Neuronal stem cell (in vitro differentiated cells): ENCODE measurements around the gene ANKRD50.
A peak's percentile ranks its signal among the peaks of the same experiment; 100 is the strongest.

Source experiments
- DNase-seq: peaks from one replicate; pipeline ENCODE4 v3.0.0-alpha.2; 2013; ENCODE audit warnings: low spot score
- H2AFZ ChIP-seq: one replicate; pipeline ENCODE4 v1.6.1; 2013; ENCODE audit warnings: mild to moderate bottlenecking, low read length, inconsistent platforms
- H2AK5ac ChIP-seq: 2 replicates; pipeline ENCODE4 v1.6.1; 2013; ENCODE audit warnings: low read depth, mild to moderate bottlenecking, inconsistent platforms, low read length, moderate library complexity, mixed read lengths
- H2BK120ac ChIP-seq: 2 replicates; pipeline ENCODE4 v1.6.1; 2013; ENCODE audit warnings: low read depth, mild to moderate bottlenecking, inconsistent platforms, low read length, moderate library complexity, mixed read lengths
- H2BK12ac ChIP-seq: one replicate; pipeline ENCODE4 v1.6.1; 2013; ENCODE audit warnings: low read length, inconsistent platforms
- H2BK15ac ChIP-seq: 2 replicates; pipeline ENCODE4 v1.6.1; 2013; ENCODE audit warnings: mild to moderate bottlenecking, low read length, inconsistent platforms, mixed read lengths
- H2BK5ac ChIP-seq: one replicate; pipeline ENCODE4 v1.6.1; 2013; ENCODE audit warnings: inconsistent platforms, mild to moderate bottlenecking, low read length, moderate library complexity
- H3K14ac ChIP-seq: one replicate; pipeline ENCODE4 v1.6.1; 2013; ENCODE audit warnings: low read length, inconsistent platforms
- H3K18ac ChIP-seq: 2 replicates; pipeline ENCODE4 v1.6.1; 2013; ENCODE audit warnings: low read length, inconsistent platforms
- H3K23ac ChIP-seq: 2 replicates; pipeline ENCODE4 v1.6.1; 2013; ENCODE audit warnings: low read depth, mild to moderate bottlenecking, mixed read lengths, low read length, inconsistent platforms; ENCODE audit not compliant: poor library complexity
- H3K27ac ChIP-seq: replicated peaks from 3 replicates; pipeline ENCODE4 v1.5.1; 2013; ENCODE audit warnings: low read length, inconsistent platforms
- H3K27me3 ChIP-seq, 3 experiments: 2 replicates each; pipeline ENCODE4 v1.6.1; 2013; ENCODE audit warnings: low read length in 3 of 3, mild to moderate bottlenecking in 2 of 3, inconsistent platforms in 1 of 3, low read depth in 1 of 3, mixed read lengths in 1 of 3, moderate library complexity in 1 of 3; ENCODE audit not compliant: control insufficient read depth in 3 of 3, insufficient read depth in 3 of 3
- H3K36me3 ChIP-seq, 2 donors: replicated peaks in 1 of 2; 2 replicates each; pipeline ENCODE4 v1.6.1; 2013; ENCODE audit warnings: low read length in 2 of 2; ENCODE audit not compliant: control insufficient read depth in 2 of 2, insufficient read depth in 2 of 2
- H3K4ac ChIP-seq: 2 replicates; pipeline ENCODE4 v1.6.1; 2013; ENCODE audit warnings: inconsistent platforms, mild to moderate bottlenecking, low read length, moderate library complexity
- H3K4me1 ChIP-seq, 2 donors: 1 replicate in 1 of 2; 2 replicates in 1 of 2; pipeline ENCODE4 v1.6.1; 2013; ENCODE audit warnings: low read length in 2 of 2, low read depth in 1 of 2; ENCODE audit not compliant: control insufficient read depth in 2 of 2, insufficient read depth in 1 of 2
- H3K4me2 ChIP-seq: one replicate; pipeline ENCODE4 v1.6.1; 2013; ENCODE audit warnings: mild to moderate bottlenecking, low read length, inconsistent platforms; ENCODE audit not compliant: insufficient read depth, poor library complexity, severe bottlenecking
- H3K4me3 ChIP-seq, 2 donors: 2 replicates each; pipeline ENCODE4 v1.5.1; 2013; ENCODE audit warnings: low read length in 2 of 2, mild to moderate bottlenecking in 2 of 2, inconsistent platforms in 1 of 2, moderate library complexity in 1 of 2
- H3K79me1 ChIP-seq: one replicate; pipeline ENCODE4 v1.6.1; 2013; ENCODE audit warnings: low read depth, mild to moderate bottlenecking, inconsistent platforms, low read length, moderate library complexity
- H3K9ac ChIP-seq: one replicate; pipeline ENCODE4 v1.6.1; 2013; ENCODE audit warnings: mild to moderate bottlenecking, low read depth, low read length, inconsistent platforms; ENCODE audit not compliant: poor library complexity
- H3K9me3 ChIP-seq, 2 donors: replicated peaks in 1 of 2; 2 replicates each; pipeline versions ENCODE3 to v1.6.1; 2013; ENCODE audit warnings: low read length in 2 of 2, mild to moderate bottlenecking in 2 of 2, inconsistent platforms in 1 of 2, low read depth in 1 of 2, mixed read lengths in 1 of 2, moderate library complexity in 1 of 2; ENCODE audit not compliant: control insufficient read depth in 2 of 2, insufficient read depth in 1 of 2
- H4K8ac ChIP-seq: one replicate; pipeline ENCODE4 v1.6.1; 2013; ENCODE audit warnings: low read depth, mild to moderate bottlenecking, inconsistent platforms, low read length, moderate library complexity
- H4K91ac ChIP-seq: one replicate; pipeline ENCODE4 v1.6.1; 2013; ENCODE audit warnings: low read length, low read depth, mild to moderate bottlenecking, inconsistent platforms; ENCODE audit not compliant: poor library complexity
- WGBS, 2 donors: extraction: QIAGEN DNeasy Blood & Tissue Kit; methylation state at CpG; one replicate each; pipeline ENCODE4 v1.1.7; 2013; ENCODE audit warnings: missing lambda C conversion rate in 2 of 2, mixed read lengths in 1 of 2; ENCODE audit not compliant: insufficient read length in 2 of 2, insufficient replicate concordance in 1 of 2; ENCODE audit errors: extremely low coverage in 2 of 2; 5-methylcytosine and 5-hydroxymethylcytosine counted together

ANKRD50 gene

GRCh38 chr4:124666496-124666895 lies 46.0 kb downstream of the ANKRD50 start:
- Histone ChIP-seq H4K8ac (no peak overlapping the region), H3K27ac (no peak overlapping the region), H3K23ac (no peak overlapping the region), H3K27me3 (no peaks in the 10 kb centered on the region), H3K9me3 (peaks cover 0 to 10% of the 10 kb centered on the region in 2 donors), H2AFZ (no peak overlapping the region), H4K91ac (no peak overlapping the region), H3K36me3 (peaks cover 14 to 64% of the 10 kb centered on the region in 2 donors), H3K14ac (no peak overlapping the region), H2AK5ac (no peak overlapping the region), H3K9ac (no peak overlapping the region), H3K18ac (no peak overlapping the region), H3K4me3 (no peak overlapping the region), H3K79me1 (no peaks in the 10 kb centered on the region), H3K4me1 (no peaks in the 10 kb centered on the region), H3K4me2 (no peak overlapping the region), H3K4ac (no peak overlapping the region), H2BK15ac (no peak overlapping the region), H2BK5ac (no peak overlapping the region), H2BK12ac (no peak overlapping the region), H2BK120ac (no peak overlapping the region)
- no CpG with 5 or more reads among the region's 2 CpGs for WGBS, 2 donors
- no peak for DNase-seq

- H3K36me3 ChIP-seq, result no peaks in the 10 kb centered on the region
- WGBS, 2 donors, result no CpG with 5 or more reads among the region's 1 CpG
Observed at GRCh38 chr4:124658795-124659194, 53.7 kb downstream of the ANKRD50 start.

GRCh38 chr4:124650614-124651013 lies 61.9 kb downstream of the ANKRD50 start:
- no peak overlapping the region for H3K23ac ChIP-seq
- peak overlapping the region; percentile 91 for H3K18ac ChIP-seq
- H3K27me3 ChIP-seq, result no peaks in the 10 kb centered on the region
- no peaks in the 10 kb centered on the region for H3K36me3 ChIP-seq
- no peak overlapping the region for H3K4me2 ChIP-seq
- no peak overlapping the region for H2BK5ac ChIP-seq
- H3K4me3 ChIP-seq, result no peak overlapping the region
- no peak overlapping the region for H4K91ac ChIP-seq
- H3K9ac ChIP-seq, result no peak overlapping the region
- no peak overlapping the region for H3K27ac ChIP-seq
- H3K9me3 ChIP-seq, result no peaks in the 10 kb centered on the region
- no peak overlapping the region for H4K8ac ChIP-seq
- no peak overlapping the region for H2AFZ ChIP-seq
- DNase-seq, result no peak
- no peaks in the 10 kb centered on the region for H3K79me1 ChIP-seq
- no peak overlapping the region for H3K14ac ChIP-seq
- no CpG with 5 or more reads among the region's 30 CpGs for WGBS, 2 donors
- H2BK12ac ChIP-seq, result no peak overlapping the region
- H2BK15ac ChIP-seq, result no peak overlapping the region
- H2AK5ac ChIP-seq, result peak overlapping the region; percentile 46
- H3K4me1 ChIP-seq, result peaks cover under 1 to 2% of the 10 kb centered on the region in 2 donors
- H3K4ac ChIP-seq, result no peak overlapping the region
- H2BK120ac ChIP-seq, result no peak overlapping the region

More at GRCh38 chr4:124658795-124659194, 53.7 kb downstream of the ANKRD50 start:
- no peak overlapping the region for H3K27ac ChIP-seq
- no peaks in the 10 kb centered on the region for H3K27me3 ChIP-seq
- H3K4me3 ChIP-seq, result no peak overlapping the region
- H4K8ac ChIP-seq, result no peak overlapping the region
- H3K79me1 ChIP-seq, result no peaks in the 10 kb centered on the region
- H3K4ac ChIP-seq, result no peak overlapping the region
- H3K14ac ChIP-seq, result no peak overlapping the region
- no peak overlapping the region for H3K9ac ChIP-seq
- no peak overlapping the region for H2BK15ac ChIP-seq
- no peak overlapping the region for H2AFZ ChIP-seq
- H3K9me3 ChIP-seq, result no peaks in the 10 kb centered on the region
- no peaks in the 10 kb centered on the region for H3K4me1 ChIP-seq
- no peak overlapping the region for H2AK5ac ChIP-seq
- H2BK12ac ChIP-seq, result no peak overlapping the region
- DNase-seq, result no peak
- no peak overlapping the region for H3K18ac ChIP-seq
- no peak overlapping the region for H2BK5ac ChIP-seq
- H2BK120ac ChIP-seq, result no peak overlapping the region
- H3K4me2 ChIP-seq, result no peak overlapping the region
- H4K91ac ChIP-seq, result no peak overlapping the region
- no peak overlapping the region for H3K23ac ChIP-seq

GRCh38 chr4:124647599-124647998 lies 64.9 kb downstream of the ANKRD50 start:
- Histone ChIP-seq H3K4me2 (no peak overlapping the region), H2AK5ac (no peak overlapping the region), H3K23ac (no peak overlapping the region), H3K4ac (no peak overlapping the region), H2BK12ac (no peak overlapping the region), H3K79me1 (no peaks in the 10 kb centered on the region), H3K4me3 (no peak overlapping the region), H2BK5ac (no peak overlapping the region), H2BK120ac (no peak overlapping the region), H3K14ac (no peak overlapping the region), H3K9me3 (no peaks in the 10 kb centered on the region), H3K27ac (no peak overlapping the region), H3K27me3 (no peaks in the 10 kb centered on the region), H2BK15ac (no peak overlapping the region), H4K8ac (no peak overlapping the region), H3K36me3 (no peaks in the 10 kb centered on the region), H3K18ac (no peak overlapping the region), H4K91ac (no peak overlapping the region), H2AFZ (no peak overlapping the region), H3K9ac (no peak overlapping the region), H3K4me1 (peaks cover 7 to 12% of the 10 kb centered on the region in 2 donors)
- DNase-seq, result no peak
- WGBS, 2 donors, result no CpG with 5 or more reads among the region's 2 CpGs
